ENCODE measurements around the gene SURF6. TPM values are rescaled to one million over a fixed set of nuclear protein-coding genes. Genes with fewer than 3 reads are reported as not detected.

The SURF6 gene
- total and polyA plus RNA-seq, 2 of the 8 experiments (the other 6 are each of a cell fraction or from before 2014, with no cell fraction given): 6.1 to 23.7 TPM

- H3K27ac ChIP-seq (ENCODE audit: low read depth, low read length): no peak overlapping the region
- TF ChIP-seq POLR2AphosphoS5 (IDR thresholded peaks at IDR 0.05; ENCODE audit: low read depth, low read length) (no peak), RXRA (IDR thresholded peaks at IDR 0.05; ENCODE audit: insufficient read depth, low read depth, low read length) (no peak), PHF8 (conservative IDR thresholded peaks at IDR 0.05; ENCODE audit: low read depth, low read length) (no peak), RAD21 (IDR thresholded peaks at IDR 0.05 in 1 of 2, conservative IDR thresholded peaks at IDR 0.05 in 1 of 2; ENCODE audit: low read depth in 2 of 2, low read length in 2 of 2) (no peak), TAF7 (optimal IDR thresholded peaks at IDR 0.05; ENCODE audit: borderline replicate concordance, low read depth, low read length) (no peak), HDAC6 (IDR thresholded peaks at IDR 0.05; ENCODE audit: low read depth, low read length) (no peak), TAF1 (IDR thresholded peaks at IDR 0.05; ENCODE audit: low read depth, low read length) (no peak), MAFK (IDR thresholded peaks at IDR 0.05; ENCODE audit: low read depth, low read length) (no peak), BRCA1 (IDR thresholded peaks at IDR 0.05; ENCODE audit: low read depth, low read length) (no peak), YY1 (IDR thresholded peaks at IDR 0.05; ENCODE audit: low read depth, low read length) (no peak), KDM4A (IDR thresholded peaks at IDR 0.05; ENCODE audit: low read depth, low read length, severe bottlenecking) (no peak), SIRT6 (IDR thresholded peaks at IDR 0.05; ENCODE audit: low read length) (no peak), CBX5 (IDR thresholded peaks at IDR 0.05; ENCODE audit: low read depth, low read length) (no peak), HDAC2 (IDR thresholded peaks at IDR 0.05; ENCODE audit: borderline replicate concordance in 1 of 2, low read depth in 2 of 2, low read length in 2 of 2) (no peak)
- WGBS, 2 experiments (ENCODE audit: extremely low coverage in 1 of 2, insufficient coverage in 1 of 2, insufficient read length in 1 of 2, insufficient replicate concordance in 2 of 2, low coverage in 1 of 2, low lambda C conversion rate in 2 of 2, missing lambda C conversion rate in 1 of 2): 91% methylated on average over 16 of the region's 23 CpGs; no CpG with 5 or more reads in 1 of the 2 experiments
- no peak overlapping the region for H3K9ac ChIP-seq (replicated peaks in 1 of 4; ENCODE audit: extremely low read depth in 1 of 4, low read depth in 3 of 4, low read length in 3 of 4)
- no peaks in the 10 kb centered on the region for H3K4me1 ChIP-seq (replicated peaks in 1 of 4; ENCODE audit: control insufficient read depth in 3 of 4, insufficient read depth in 4 of 4, low read length in 3 of 4)
- no peak overlapping the region for H3K4me3 ChIP-seq (ENCODE audit: extremely low read depth in 1 of 4, insufficient read depth in 2 of 4, low read depth in 3 of 4, low read length in 4 of 4)
- no peaks in the 10 kb centered on the region for H3K79me2 ChIP-seq (ENCODE audit: control insufficient read depth in 1 of 2, insufficient read depth in 2 of 2, low read length in 2 of 2)
- peaks cover 0 to 9% of the 10 kb centered on the region in 2 experiments; a peak in 1 of 4 replicates for H3K9me3 ChIP-seq (ENCODE audit: insufficient read depth in 2 of 2, low read depth in 1 of 2, low read length in 1 of 2)
- H3K23ac ChIP-seq (ENCODE audit: insufficient read length): no peak overlapping the region
- no peak overlapping the region for H3K4ac ChIP-seq (replicated peaks; ENCODE audit: insufficient read length, low read depth, low read length)
- H2AFZ ChIP-seq (ENCODE audit: low read length): no peak overlapping the region
- H3K18ac ChIP-seq (ENCODE audit: extremely low read depth, low read length): no peak overlapping the region
- no peaks in the 10 kb centered on the region for H4K20me1 ChIP-seq (replicated peaks in 1 of 2; ENCODE audit: control insufficient read depth in 1 of 2, insufficient read depth in 2 of 2, low read length in 2 of 2)
- ChIA-PET POLR2A (ENCODE audit: partially characterized antibody) (interaction anchor here (0.6 kb wide), 1 partner anchor 90 kb away, joined by 3 read pairs; no protein-coding TSS in a partner anchor), CTCF (ENCODE audit: partially characterized antibody) (interaction anchor here (0.9 to 4.0 kb wide), 6 partner anchors 14 to 232 kb away, joined by 4 to 22 read pairs (median 6); no protein-coding TSS in a partner anchor)
- H2BK12ac ChIP-seq (ENCODE audit: low read depth, low read length): no peak overlapping the region
- no peak overlapping the region for H4K5ac ChIP-seq (ENCODE audit: insufficient read length, low read depth, low read length)
- H3K4me2 ChIP-seq (ENCODE audit: insufficient read depth in 1 of 2, low read depth in 2 of 2, low read length in 2 of 2): no peak overlapping the region
- H4K8ac ChIP-seq (ENCODE audit: extremely low read depth, insufficient read depth, low read length): no peak overlapping the region
- no peak overlapping the region for H3K14ac ChIP-seq (ENCODE audit: insufficient read length)
- DNase-seq (ENCODE audit: low read depth in 1 of 2, low spot score in 2 of 2) (no peak), FAIRE-seq (no peak)
- H3K56ac ChIP-seq (replicated peaks; ENCODE audit: insufficient read length, low read depth, low read length): no peak overlapping the region
- H3K23me2 ChIP-seq (ENCODE audit: low read depth, low read length): no peaks in the 10 kb centered on the region
- H3K36me3 ChIP-seq (ENCODE audit: control insufficient read depth in 2 of 4, insufficient read depth in 4 of 4, low read length in 3 of 4): no peaks in the 10 kb centered on the region
- H2AK5ac ChIP-seq (ENCODE audit: low read depth, low read length): no peak overlapping the region
- H2BK5ac ChIP-seq (ENCODE audit: low read depth, low read length): no peak overlapping the region
- no peak overlapping the region for H2BK15ac ChIP-seq (ENCODE audit: low read length)
- no peak overlapping the region for H2BK120ac ChIP-seq (replicated peaks; ENCODE audit: low read depth, low read length)
- no peaks in the 10 kb centered on the region; a peak in 1 of 7 replicates for H3K27me3 ChIP-seq (replicated peaks in 1 of 4; ENCODE audit: control insufficient read depth in 3 of 4, extremely low read depth in 1 of 4, insufficient read depth in 3 of 4, low read length in 3 of 4)
- H3K79me1 ChIP-seq (ENCODE audit: low read depth, low read length): no peaks in the 10 kb centered on the region
- H4K91ac ChIP-seq (replicated peaks; ENCODE audit: insufficient read length, low read length): no peak overlapping the region
- no peak overlapping the region for H2BK20ac ChIP-seq (ENCODE audit: low read length)
These were observed 30.3 kb downstream of the SURF6 start for GRCh38 chr9:133305731-133306130.
